ENCODE results near the gene GCSAML.

The GCSAML gene

GRCh38 chr1:247605286-247605685 is 56.4 kb downstream of the GCSAML start, which contains the start of gene OR2G3:
OR2G3 (plus strand) TSS chr1:247605586; CDS start chr1:247605586, 0 bp downstream.
- no peak for TF ChIP-seq EZH2phosphoT487 (conservative IDR thresholded peaks at IDR 0.05; ENCODE audit: low read length)
- TF ChIP-seq CTCF (IDR thresholded peaks at IDR 0.05; ENCODE audit: insufficient read depth, low read length, poor library complexity, severe bottlenecking): no peak
- H3K4me2 ChIP-seq (ENCODE audit: low read depth, low read length, poor library complexity, severe bottlenecking): no peak within 1 kb of the TSS
- H3K27me3 ChIP-seq (ENCODE audit: low read length): no peaks in the 10 kb centered on the region

GRCh38 chr1:247613405-247613804 is 64.5 kb downstream of the GCSAML start:
- no peak for TF ChIP-seq EZH2phosphoT487 (conservative IDR thresholded peaks at IDR 0.05; ENCODE audit: low read length)
- Histone ChIP-seq H3K4me2 (ENCODE audit: low read depth, low read length, poor library complexity, severe bottlenecking) (no peak overlapping the region), H2AFZ (ENCODE audit: low read depth, low read length, severe bottlenecking) (no peak overlapping the region), H3K79me2 (ENCODE audit: insufficient read depth, low read length) (no peaks in the 10 kb centered on the region), H3K9me2 (replicated peaks; ENCODE audit: insufficient read depth, low read length) (no peaks in the 10 kb centered on the region), H3K27me3 (ENCODE audit: low read length) (no peaks in the 10 kb centered on the region), H3K4me3 (ENCODE audit: insufficient read depth, low read length, poor library complexity, severe bottlenecking) (no peak overlapping the region), H3F3A (ENCODE audit: insufficient read depth) (no peaks in the 10 kb centered on the region), H3K9me3 (ENCODE audit: insufficient read depth, low read length) (no peaks in the 10 kb centered on the region), H4K20me1 (ENCODE audit: low read depth, low read length) (no peaks in the 10 kb centered on the region), H3K9ac (ENCODE audit: low read length) (no peak overlapping the region), H3K27ac (ENCODE audit: low read depth, low read length) (no peak overlapping the region), H3K36me3 (ENCODE audit: low read length) (no peaks in the 10 kb centered on the region)

More at GRCh38 chr1:247605286-247605685, 56.4 kb downstream of the GCSAML start, which contains the start of gene OR2G3:
- no peaks in the 10 kb centered on the region for H4K20me1 ChIP-seq (ENCODE audit: low read depth, low read length)
- H3F3A ChIP-seq (ENCODE audit: insufficient read depth): no peaks in the 10 kb centered on the region
- no peak within 1 kb of the TSS for H3K9ac ChIP-seq (ENCODE audit: low read length)
- H3K27ac ChIP-seq (ENCODE audit: low read depth, low read length): no peak within 1 kb of the TSS
- no peaks in the 10 kb centered on the region for H3K79me2 ChIP-seq (ENCODE audit: insufficient read depth, low read length)
- no peak within 1 kb of the TSS for H3K4me3 ChIP-seq (ENCODE audit: insufficient read depth, low read length, poor library complexity, severe bottlenecking)
- H3K9me3 ChIP-seq (ENCODE audit: insufficient read depth, low read length): no peaks in the 10 kb centered on the region
- no peaks in the 10 kb centered on the region for H3K9me2 ChIP-seq (replicated peaks; ENCODE audit: insufficient read depth, low read length)
- H2AFZ ChIP-seq (ENCODE audit: low read depth, low read length, severe bottlenecking): no peak within 1 kb of the TSS
- H3K36me3 ChIP-seq (ENCODE audit: low read length): no peaks in the 10 kb centered on the region

GRCh38 chr1:247614625-247615024 is 65.7 kb downstream of the GCSAML start:
- Histone ChIP-seq H3K4me2 (ENCODE audit: low read depth, low read length, poor library complexity, severe bottlenecking) (no peak overlapping the region), H3F3A (ENCODE audit: insufficient read depth) (no peaks in the 10 kb centered on the region), H3K79me2 (ENCODE audit: insufficient read depth, low read length) (no peaks in the 10 kb centered on the region), H3K27ac (ENCODE audit: low read depth, low read length) (no peak overlapping the region), H3K36me3 (ENCODE audit: low read length) (no peaks in the 10 kb centered on the region), H3K9me2 (replicated peaks; ENCODE audit: insufficient read depth, low read length) (no peaks in the 10 kb centered on the region), H3K9me3 (ENCODE audit: insufficient read depth, low read length) (no peaks in the 10 kb centered on the region), H4K20me1 (ENCODE audit: low read depth, low read length) (no peaks in the 10 kb centered on the region), H3K9ac (ENCODE audit: low read length) (no peak overlapping the region), H3K4me3 (ENCODE audit: insufficient read depth, low read length, poor library complexity, severe bottlenecking) (no peak overlapping the region), H3K27me3 (ENCODE audit: low read length) (no peaks in the 10 kb centered on the region), H2AFZ (ENCODE audit: low read depth, low read length, severe bottlenecking) (no peak overlapping the region)
- TF ChIP-seq CTCF (IDR thresholded peaks at IDR 0.05; ENCODE audit: insufficient read depth, low read length, poor library complexity, severe bottlenecking) (no peak), EZH2phosphoT487 (conservative IDR thresholded peaks at IDR 0.05; ENCODE audit: low read length) (no peak)

All from SU-DHL-6 (cell line).